ENCODE measurements around the gene TERB1. TPM values are rescaled to one million over a fixed set of nuclear protein-coding genes. Genes with fewer than 3 reads are reported as not detected.

The TERB1 gene
- 0.42 TPM for total RNA-seq

DNA sequence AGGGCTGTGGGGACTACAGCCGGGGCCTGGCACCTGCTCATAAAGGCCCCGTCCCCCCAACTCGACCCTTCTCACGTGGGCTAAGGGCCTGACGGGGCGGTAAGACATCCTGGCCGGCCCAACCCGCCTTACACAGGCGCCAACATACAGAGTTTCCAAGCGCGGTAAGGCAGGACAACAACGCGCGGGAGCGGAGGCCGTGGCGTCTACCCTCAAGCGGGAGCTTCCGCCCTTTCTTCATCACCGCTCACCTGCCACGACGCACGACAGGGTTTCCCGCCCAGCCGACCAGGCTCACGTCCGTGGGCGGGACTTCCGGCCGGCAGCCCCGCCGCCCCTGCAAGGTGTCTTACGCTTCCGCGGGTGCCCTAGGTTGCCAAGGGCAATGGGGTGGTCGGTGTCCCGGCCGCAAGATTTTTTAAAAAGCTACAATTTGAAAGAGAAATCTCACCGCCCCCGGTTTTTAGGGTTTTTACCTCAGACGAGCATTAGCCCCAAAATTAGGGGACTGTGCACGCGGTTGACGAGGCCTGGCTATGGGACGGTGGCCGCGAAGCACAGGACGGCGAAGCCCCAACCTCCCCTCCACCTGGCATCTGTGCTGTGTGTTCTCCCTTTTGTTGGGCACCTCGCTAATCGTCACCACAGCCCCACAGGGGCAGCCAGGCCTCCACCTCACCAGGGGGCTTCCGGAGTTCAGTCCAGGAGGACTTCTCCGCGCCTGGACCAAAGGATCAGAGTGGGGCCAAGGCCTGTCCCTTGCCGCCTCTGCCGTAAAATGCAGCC, at the start of gene TERB1:
TERB1 (minus strand) TSS at position 265 of the 786 bp plus-strand sequence. CDS start 4,786 bp downstream, outside the sequence.
- Histone ChIP-seq H3K4me1 (ENCODE audit: insufficient read depth, low read length) (no peaks in the 10 kb centered on the region), H3K4me3 (ENCODE audit: low read length) (no peak within 1 kb of the TSS), H3K9me3 (ENCODE audit: low read depth, low read length) (no peaks in the 10 kb centered on the region), H3K27me3 (ENCODE audit: insufficient read depth, low read length) (no peaks in the 10 kb centered on the region)

DNA sequence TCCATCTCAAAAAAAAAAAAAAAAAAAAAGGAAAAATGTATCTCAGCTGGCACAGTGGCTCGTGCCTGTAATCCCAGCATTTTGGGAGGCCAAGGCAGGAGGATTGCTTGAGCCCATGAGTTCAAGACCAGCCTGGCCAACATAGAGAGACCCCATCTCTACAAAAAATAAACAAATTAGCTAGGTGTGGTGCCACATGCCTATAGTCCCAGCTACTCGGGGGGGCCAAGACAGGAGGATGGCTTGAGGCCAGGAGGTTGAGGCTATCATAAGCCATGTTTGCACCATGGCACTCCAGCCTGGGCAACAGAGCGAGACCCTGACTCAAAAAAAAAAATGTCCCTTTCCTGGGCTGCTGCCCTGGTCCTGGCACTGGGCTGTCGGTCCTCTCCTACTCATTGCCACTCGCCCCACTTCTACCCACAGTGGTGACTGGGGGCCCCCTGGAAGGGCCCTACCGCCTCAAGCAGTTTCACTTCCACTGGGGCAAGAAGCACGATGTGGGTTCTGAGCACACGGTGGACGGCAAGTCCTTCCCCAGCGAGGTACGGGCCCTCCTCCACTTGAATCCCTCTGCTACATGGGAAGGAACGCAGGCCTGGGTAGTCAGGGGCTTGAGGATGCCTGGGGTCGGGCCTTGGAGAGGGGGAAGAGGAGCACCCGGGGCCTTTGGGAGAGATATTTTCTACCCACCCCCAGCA, 48.9 kb upstream of the TERB1 start:
- H3K9me3 ChIP-seq (ENCODE audit: low read depth, low read length), result no peaks in the 10 kb centered on the region
- peaks cover 17% of the 10 kb centered on the region for H3K27me3 ChIP-seq (ENCODE audit: insufficient read depth, low read length)
- H3K4me3 ChIP-seq (ENCODE audit: low read length), result no peak overlapping the region
- no peaks in the 10 kb centered on the region for H3K4me1 ChIP-seq (ENCODE audit: insufficient read depth, low read length)

DNA sequence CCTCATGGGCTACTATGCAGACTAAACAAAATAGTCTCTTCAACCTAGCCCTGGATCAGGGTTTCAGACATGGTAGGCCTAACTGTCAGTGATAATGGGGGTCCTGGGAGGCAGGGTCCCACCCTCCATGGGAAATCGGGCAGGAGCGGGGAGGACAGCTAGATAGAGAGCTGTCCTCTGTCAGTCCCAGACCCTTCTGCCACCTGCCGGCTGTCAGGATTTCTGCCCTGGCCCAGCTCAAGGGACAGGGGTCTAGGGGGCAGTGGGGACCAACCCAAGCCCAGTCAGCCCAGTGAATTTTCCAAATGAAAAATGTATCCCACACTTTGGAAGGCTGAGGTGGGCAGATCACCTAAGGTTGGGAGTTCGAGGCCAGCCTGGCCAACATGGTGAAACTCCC, 48.2 kb upstream of the TERB1 start:
- Histone ChIP-seq H3K4me1 (ENCODE audit: insufficient read depth, low read length) (peaks cover 5% of the 10 kb centered on the region), H3K9me3 (ENCODE audit: low read depth, low read length) (no peaks in the 10 kb centered on the region), H3K27me3 (ENCODE audit: insufficient read depth, low read length) (peaks cover 24% of the 10 kb centered on the region), H3K4me3 (ENCODE audit: low read length) (no peak overlapping the region)

DNA sequence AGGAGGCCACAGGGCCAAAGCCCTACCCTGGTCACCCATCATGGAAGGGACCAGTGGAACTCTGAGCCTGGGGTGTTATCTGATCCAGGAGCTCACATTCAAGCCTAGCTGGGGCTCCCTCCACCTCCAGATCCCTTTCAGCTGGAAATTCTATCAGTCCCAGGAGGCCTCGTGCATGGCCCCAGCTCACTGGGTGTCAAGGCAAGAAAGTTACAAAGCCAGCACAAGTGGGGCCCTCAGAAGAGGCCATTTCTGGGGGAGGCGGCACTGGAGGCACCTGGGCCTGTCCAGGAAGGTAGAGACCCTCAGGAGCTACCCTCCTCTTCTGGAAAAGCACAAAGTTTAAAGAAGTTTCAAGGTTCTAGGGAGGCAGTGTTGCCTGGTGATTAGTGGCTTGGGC, 47.6 kb upstream of the TERB1 start:
- Histone ChIP-seq H3K9me3 (ENCODE audit: low read depth, low read length) (no peaks in the 10 kb centered on the region), H3K4me1 (ENCODE audit: insufficient read depth, low read length) (peaks cover 8% of the 10 kb centered on the region), H3K27me3 (ENCODE audit: insufficient read depth, low read length) (peaks cover 28% of the 10 kb centered on the region), H3K4me3 (ENCODE audit: low read length) (no peak overlapping the region)

GRCh38 chr16:66848172-66848571, 46.8 kb upstream of the TERB1 start:
- H3K27me3 ChIP-seq (ENCODE audit: insufficient read depth, low read length), result peaks cover 36% of the 10 kb centered on the region
- H3K4me3 ChIP-seq (ENCODE audit: low read length), result no peak overlapping the region
- peaks cover 8% of the 10 kb centered on the region for H3K4me1 ChIP-seq (ENCODE audit: insufficient read depth, low read length)
- no peaks in the 10 kb centered on the region for H3K9me3 ChIP-seq (ENCODE audit: low read depth, low read length)

- no peaks in the 10 kb centered on the region for H3K9me3 ChIP-seq (ENCODE audit: low read depth, low read length)
- H3K27me3 ChIP-seq (ENCODE audit: insufficient read depth, low read length), result peaks cover 39% of the 10 kb centered on the region
- H3K4me3 ChIP-seq (ENCODE audit: low read length), result no peak overlapping the region
- H3K4me1 ChIP-seq (ENCODE audit: insufficient read depth, low read length), result peaks cover 8% of the 10 kb centered on the region
Measured at GRCh38 chr16:66847533-66848067, 46.2 kb upstream of the TERB1 start.

DNA sequence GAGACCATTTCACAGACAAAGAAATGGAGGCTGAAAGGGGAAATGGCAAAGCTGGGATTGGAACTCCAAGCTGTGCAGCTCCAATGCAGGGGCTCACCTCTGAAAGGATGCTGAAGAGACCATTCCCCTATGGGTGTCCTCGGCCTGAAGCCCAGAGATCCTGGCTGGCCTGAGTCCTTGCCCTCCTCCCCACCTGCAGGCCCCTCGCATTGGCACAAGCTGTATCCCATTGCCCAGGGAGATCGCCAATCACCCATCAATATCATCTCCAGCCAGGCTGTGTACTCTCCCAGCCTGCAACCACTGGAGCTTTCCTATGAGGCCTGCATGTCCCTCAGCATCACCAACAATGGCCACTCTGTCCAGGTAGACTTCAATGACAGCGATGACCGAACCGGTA, 45.4 kb upstream of the TERB1 start:
- peaks cover 39% of the 10 kb centered on the region for H3K27me3 ChIP-seq (ENCODE audit: insufficient read depth, low read length)
- peaks cover 8% of the 10 kb centered on the region for H3K4me1 ChIP-seq (ENCODE audit: insufficient read depth, low read length)
- no peaks in the 10 kb centered on the region for H3K9me3 ChIP-seq (ENCODE audit: low read depth, low read length)

DNA sequence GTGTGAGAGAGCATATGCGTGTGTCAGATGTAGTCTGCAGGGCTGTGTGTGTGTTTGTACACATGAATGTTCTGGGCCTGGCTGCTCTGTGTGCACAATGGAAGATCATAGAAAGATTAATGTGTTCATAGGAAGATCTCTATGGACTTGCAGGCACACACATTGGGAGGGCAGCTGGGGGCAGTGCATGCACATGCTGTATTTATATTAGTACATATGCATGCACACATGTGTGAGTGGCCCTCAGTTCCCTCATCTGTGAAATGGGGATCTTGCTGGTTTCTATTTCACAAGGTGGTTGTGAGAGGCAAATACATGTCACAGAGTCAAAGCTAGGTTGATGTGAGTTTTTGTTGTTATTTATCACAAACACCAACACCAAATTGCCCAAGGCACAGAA, 44.9 kb upstream of the TERB1 start:
- H3K4me3 ChIP-seq (ENCODE audit: low read length), result no peak overlapping the region
- H3K27me3 ChIP-seq (ENCODE audit: insufficient read depth, low read length), result peaks cover 39% of the 10 kb centered on the region
- H3K4me1 ChIP-seq (ENCODE audit: insufficient read depth, low read length), result peaks cover 8% of the 10 kb centered on the region
- H3K9me3 ChIP-seq (ENCODE audit: low read depth, low read length), result no peaks in the 10 kb centered on the region

More for the DNA sequence above, 45.4 kb upstream of the TERB1 start:
- no peak overlapping the region for H3K4me3 ChIP-seq (ENCODE audit: low read length)

DNA sequence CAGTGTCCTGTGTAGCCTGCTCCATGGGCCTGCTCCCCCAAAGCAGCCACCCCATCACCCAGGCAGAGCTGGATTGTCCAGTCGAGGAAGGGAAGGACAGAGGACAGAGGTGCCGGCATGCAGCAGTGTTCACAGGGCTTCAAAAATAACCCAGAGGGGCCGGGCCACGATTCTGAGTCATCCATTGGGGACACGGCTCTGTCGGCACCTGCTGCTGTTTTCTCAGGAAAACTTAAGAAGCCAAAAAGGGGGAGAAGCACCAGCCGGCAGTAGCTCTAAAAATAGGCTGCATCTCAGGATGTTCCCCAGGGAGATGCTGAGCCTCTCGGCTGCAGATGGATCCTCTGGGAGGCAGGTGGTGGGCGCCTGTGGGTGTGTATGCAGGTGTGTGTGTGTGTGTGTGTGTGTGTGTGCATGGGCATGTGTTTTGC, 44.4 kb upstream of the TERB1 start:
- H3K4me3 ChIP-seq (ENCODE audit: low read length), result no peak overlapping the region
- peaks cover 8% of the 10 kb centered on the region for H3K4me1 ChIP-seq (ENCODE audit: insufficient read depth, low read length)
- H3K9me3 ChIP-seq (ENCODE audit: low read depth, low read length), result no peaks in the 10 kb centered on the region
- H3K27me3 ChIP-seq (ENCODE audit: insufficient read depth, low read length), result peaks cover 39% of the 10 kb centered on the region

DNA sequence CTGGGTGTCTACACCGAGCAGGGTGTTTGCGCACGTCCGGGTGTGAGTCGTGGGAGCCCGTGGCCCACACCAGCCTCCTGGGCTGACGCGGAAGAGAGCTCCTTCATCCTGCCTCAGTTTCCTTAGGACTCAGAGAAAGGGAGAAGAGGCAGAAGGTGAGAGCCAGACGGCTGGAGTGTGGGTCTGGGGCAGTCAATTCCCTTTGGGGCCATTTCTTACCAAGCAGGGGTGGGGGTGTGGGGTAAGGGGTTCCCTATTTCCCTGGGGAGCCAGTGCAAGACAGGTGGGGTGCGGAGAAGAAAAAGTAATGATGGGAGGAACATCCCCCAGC, 43.7 kb upstream of the TERB1 start:
- Histone ChIP-seq H3K4me1 (ENCODE audit: insufficient read depth, low read length) (peaks cover 8% of the 10 kb centered on the region), H3K4me3 (ENCODE audit: low read length) (no peak overlapping the region), H3K27me3 (ENCODE audit: insufficient read depth, low read length) (peaks cover 39% of the 10 kb centered on the region), H3K9me3 (ENCODE audit: low read depth, low read length) (no peaks in the 10 kb centered on the region)

DNA sequence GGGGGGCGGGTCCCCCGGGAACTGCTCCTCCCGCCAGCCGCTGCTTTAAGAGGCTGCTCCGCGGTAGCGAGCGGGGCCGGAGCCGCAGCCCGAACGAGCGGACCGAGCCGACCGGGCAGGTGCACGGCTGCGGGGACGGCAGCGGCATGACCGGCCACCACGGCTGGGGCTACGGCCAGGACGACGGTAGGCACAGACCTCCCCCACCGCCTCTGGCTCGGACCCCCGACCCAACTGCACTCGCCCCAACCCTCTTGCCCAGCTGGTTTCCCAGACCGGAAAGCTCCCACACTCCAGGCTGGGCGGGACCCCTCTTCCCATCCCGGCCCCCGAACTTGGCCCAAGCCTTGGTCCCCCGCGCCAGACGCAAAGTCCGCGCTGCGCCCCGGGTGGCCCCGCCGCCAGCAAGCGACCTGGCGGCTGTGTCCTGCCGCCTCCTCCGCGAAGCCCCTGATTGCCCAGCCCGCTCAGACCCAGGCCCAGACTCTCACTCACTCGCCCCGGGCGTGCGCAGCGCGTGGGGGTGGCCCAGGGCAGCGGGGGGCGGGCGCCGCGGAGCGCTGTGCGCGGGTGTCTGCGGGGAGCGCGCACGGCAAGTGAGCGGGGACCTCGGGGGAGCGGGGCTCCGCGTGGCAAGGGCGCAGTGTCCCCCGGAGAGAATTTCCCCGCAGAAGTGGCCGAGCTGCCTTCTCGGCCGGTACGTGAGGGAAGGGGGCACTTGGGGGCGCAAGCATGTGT, 43.1 kb upstream of the TERB1 start, which contains the start of gene CA7:
CA7 (plus strand) TSS at position 73 of the 738 bp plus-strand sequence; CDS start at position 147, 74 bp downstream.
- H3K4me1 ChIP-seq (ENCODE audit: insufficient read depth, low read length), result peaks cover 8% of the 10 kb centered on the region
- peaks cover 39% of the 10 kb centered on the region for H3K27me3 ChIP-seq (ENCODE audit: insufficient read depth, low read length)
- H3K4me3 ChIP-seq (ENCODE audit: low read length), result no peak within 1 kb of the TSS
- H3K9me3 ChIP-seq (ENCODE audit: low read depth, low read length), result no peaks in the 10 kb centered on the region

- no peak overlapping the region for H3K4me3 ChIP-seq (ENCODE audit: low read length)
Measured at GRCh38 chr16:66844009-66844341, 42.6 kb upstream of the TERB1 start.

GRCh38 chr16:66843191-66843590, 41.8 kb upstream of the TERB1 start:
- no peak overlapping the region for H3K4me3 ChIP-seq (ENCODE audit: low read length)
- H3K9me3 ChIP-seq (ENCODE audit: low read depth, low read length), result no peaks in the 10 kb centered on the region
- H3K4me1 ChIP-seq (ENCODE audit: insufficient read depth, low read length), result peaks cover 8% of the 10 kb centered on the region
- H3K27me3 ChIP-seq (ENCODE audit: insufficient read depth, low read length), result peaks cover 39% of the 10 kb centered on the region

More at GRCh38 chr16:66844009-66844341, 42.6 kb upstream of the TERB1 start:
- Histone ChIP-seq H3K27me3 (ENCODE audit: insufficient read depth, low read length) (peaks cover 39% of the 10 kb centered on the region), H3K4me1 (ENCODE audit: insufficient read depth, low read length) (peaks cover 8% of the 10 kb centered on the region), H3K9me3 (ENCODE audit: low read depth, low read length) (no peaks in the 10 kb centered on the region)

- peaks cover 8% of the 10 kb centered on the region for H3K4me1 ChIP-seq (ENCODE audit: insufficient read depth, low read length)
- no peaks in the 10 kb centered on the region for H3K9me3 ChIP-seq (ENCODE audit: low read depth, low read length)
- H3K27me3 ChIP-seq (ENCODE audit: insufficient read depth, low read length), result peaks cover 39% of the 10 kb centered on the region
- H3K4me3 ChIP-seq (ENCODE audit: low read length), result no peak overlapping the region
Measured at GRCh38 chr16:66842765-66843164, 41.4 kb upstream of the TERB1 start.

DNA sequence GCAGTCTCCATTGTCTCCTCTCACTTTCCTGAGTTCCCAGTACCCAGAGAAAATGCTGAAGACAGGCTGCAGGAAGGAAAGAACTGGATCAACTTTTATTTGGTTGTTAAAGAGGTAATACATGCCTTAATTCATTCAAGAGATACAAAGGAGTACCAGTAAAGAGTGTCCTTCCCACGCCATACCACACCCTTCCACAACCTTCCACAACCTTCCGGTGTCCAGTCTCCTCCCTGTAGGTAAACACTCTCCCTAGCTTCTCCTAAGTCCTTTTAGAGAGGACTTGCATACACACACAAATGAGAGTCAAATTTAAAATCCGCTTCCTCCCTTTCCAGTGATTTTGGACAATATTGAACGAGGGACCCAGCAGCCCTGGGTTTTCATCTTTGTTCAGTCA, 40.0 kb upstream of the TERB1 start:
- Histone ChIP-seq H3K9me3 (ENCODE audit: low read depth, low read length) (no peaks in the 10 kb centered on the region), H3K4me1 (ENCODE audit: insufficient read depth, low read length) (peaks cover 8% of the 10 kb centered on the region), H3K27me3 (ENCODE audit: insufficient read depth, low read length) (peaks cover 33% of the 10 kb centered on the region)

More for the DNA sequence above, 40.0 kb upstream of the TERB1 start:
- no peak overlapping the region for H3K4me3 ChIP-seq (ENCODE audit: low read length)
